Smooth muscle cell of the brain vasculature (primary cell): ENCODE results near the gene TICAM1.
"Not testable (repeated sequence)": the region's sequence is repeated elsewhere in the genome, so short reads cannot be mapped to it uniquely, and the experiment has no call there.

Experiments used
- DNase-seq: peaks from one replicate; pipeline ENCODE4 v3.0.0-alpha.2; 2012; ENCODE audit warnings: low read depth, low spot score

The TICAM1 gene

GRCh38 chr19:4844348-4845179, 13.1 kb upstream of the TICAM1 start:
- no peak for DNase-seq

GRCh38 chr19:4843647-4843965, 12.1 kb upstream of the TICAM1 start:
- DNase-seq = no peak

GRCh38 chr19:4839192-4839591, 7.7 kb upstream of the TICAM1 start:
- no peak for DNase-seq

GRCh38 chr19:4832776-4833175, 1.3 kb upstream of the TICAM1 start:
- DNase-seq = no peak

- DNase-seq = not testable (repeated sequence)
Measured at GRCh38 chr19:4831979-4832340, 448 bp upstream of the TICAM1 start.

- DNase-seq = no peak
Measured at GRCh38 chr19:4830768-4831265, 695 bp downstream of the TICAM1 start.

GRCh38 chr19:4830332-4830731, 1.2 kb downstream of the TICAM1 start:
- DNase-seq = no peak

- no peak for DNase-seq
Measured at GRCh38 chr19:4829001-4829712, 2.4 kb downstream of the TICAM1 start.

GRCh38 chr19:4823577-4823976, 7.9 kb downstream of the TICAM1 start:
- no peak for DNase-seq

GRCh38 chr19:4822354-4822753, 9.2 kb downstream of the TICAM1 start:
- DNase-seq = not testable (repeated sequence)

- DNase-seq = no peak
Measured at GRCh38 chr19:4821265-4821664, 10.2 kb downstream of the TICAM1 start.

GRCh38 chr19:4817467-4818277, 13.8 kb downstream of the TICAM1 start:
- DNase-seq = no peak

- DNase-seq = no peak
Measured at GRCh38 chr19:4816950-4817278, 14.6 kb downstream of the TICAM1 start.

GRCh38 chr19:4816202-4816949, 15.1 kb downstream of the TICAM1 start:
- DNase-seq = no peak

- peak; percentile 76 for DNase-seq
Measured at GRCh38 chr19:4815426-4816201, 15.9 kb downstream of the TICAM1 start.

GRCh38 chr19:4814625-4815425, 16.7 kb downstream of the TICAM1 start:
- DNase-seq = no peak

- no peak for DNase-seq
Measured at GRCh38 chr19:4811328-4812131, 20.0 kb downstream of the TICAM1 start.

- DNase-seq = no peak
Measured at GRCh38 chr19:4807188-4807587, 24.3 kb downstream of the TICAM1 start.

- DNase-seq = no peak
Measured at GRCh38 chr19:4806384-4806783, 25.1 kb downstream of the TICAM1 start.
